HG02623 (cell line): Measurements from ENCODE around the gene FGD5.
"Not testable (repeated sequence)": the region's sequence is repeated elsewhere in the genome, so short reads cannot be mapped to it uniquely, and the experiment has no call there.

Source experiments
- ATAC-seq: cut with Tn5 transposase; IDR thresholded peaks from one replicate; pipeline ENCODE4 v1.9.1; 2021; ENCODE audit warnings: moderate library complexity; ENCODE audit not compliant: unreplicated experiment

Gene FGD5

DNA sequence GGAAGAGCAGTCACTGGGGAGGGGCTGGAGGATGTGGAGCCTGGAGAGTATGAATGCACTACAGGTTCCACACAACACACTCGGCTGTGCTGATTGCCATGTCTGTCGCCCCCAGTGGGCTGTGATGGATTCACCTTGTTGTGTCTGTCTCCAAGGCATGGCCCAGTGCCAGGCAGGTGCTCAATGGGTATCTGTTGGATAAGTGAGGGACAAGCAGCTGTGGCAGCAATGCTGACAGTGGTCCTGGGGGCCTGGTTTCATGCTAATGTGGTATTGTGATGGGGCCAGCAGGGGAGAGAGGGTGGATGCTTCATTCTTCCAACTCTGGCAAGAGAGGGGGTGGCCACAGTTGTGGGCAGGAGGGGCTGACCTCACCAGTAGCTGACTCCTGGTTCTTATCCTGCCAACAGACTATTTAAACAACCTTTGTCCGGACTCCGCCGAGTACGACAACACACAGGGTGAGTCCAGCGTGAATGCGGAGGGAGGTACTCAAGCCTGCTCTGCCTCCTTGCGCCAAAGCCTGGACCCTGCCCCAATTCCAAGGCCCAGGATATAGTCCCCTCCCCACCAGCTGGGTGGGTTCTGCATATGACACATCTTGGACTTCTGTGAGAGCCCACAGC, 81.3 kb downstream of the FGD5 start:
- no peak for ATAC-seq

DNA sequence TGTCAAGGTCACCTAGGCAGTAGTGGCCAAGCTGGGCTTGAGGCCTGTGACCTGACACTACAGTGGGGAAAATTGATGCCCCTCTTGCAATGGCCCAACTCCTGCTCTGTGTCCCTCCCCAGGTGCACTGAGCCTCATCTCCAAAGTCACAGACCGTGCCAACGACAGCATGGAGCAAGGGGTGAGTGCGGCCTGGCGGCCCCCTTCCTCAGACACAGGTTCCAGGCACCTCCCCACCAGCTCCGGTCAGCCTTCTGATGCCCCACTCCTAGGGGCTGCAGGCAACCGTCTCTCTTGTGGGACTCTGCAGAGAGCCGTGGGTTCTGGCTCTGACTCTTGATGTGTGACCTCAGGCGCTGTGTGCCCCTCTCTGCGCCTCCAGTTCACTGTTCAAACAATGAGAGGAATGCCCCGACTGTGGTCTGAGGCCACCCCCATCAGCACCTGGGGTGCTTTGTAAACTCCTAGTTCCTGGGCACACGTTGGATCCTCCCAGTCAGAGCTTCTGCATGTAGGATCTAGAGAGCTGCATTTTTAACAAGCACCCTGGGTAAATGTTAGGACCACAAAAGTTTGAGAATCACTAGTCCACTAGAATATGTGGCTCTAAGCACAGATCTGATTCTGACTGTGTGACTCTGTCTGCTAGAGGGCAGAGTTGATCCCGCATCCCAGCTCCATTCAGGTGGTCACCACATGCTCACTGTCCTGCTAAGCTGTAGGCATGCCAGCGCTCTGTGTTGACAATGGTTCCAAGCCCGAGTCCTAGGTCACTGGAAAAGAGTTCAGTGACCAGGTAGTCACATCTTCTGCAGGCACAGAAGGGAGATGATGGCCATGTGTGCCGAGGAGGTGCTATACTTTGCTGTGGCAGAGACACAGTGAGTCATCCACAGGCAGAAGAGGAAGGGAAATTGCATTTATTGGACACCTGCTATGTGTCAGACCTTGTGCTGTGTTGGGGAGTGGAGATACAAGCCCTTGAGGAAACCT, 82.4 kb downstream of the FGD5 start:
- ATAC-seq, result no peak

DNA sequence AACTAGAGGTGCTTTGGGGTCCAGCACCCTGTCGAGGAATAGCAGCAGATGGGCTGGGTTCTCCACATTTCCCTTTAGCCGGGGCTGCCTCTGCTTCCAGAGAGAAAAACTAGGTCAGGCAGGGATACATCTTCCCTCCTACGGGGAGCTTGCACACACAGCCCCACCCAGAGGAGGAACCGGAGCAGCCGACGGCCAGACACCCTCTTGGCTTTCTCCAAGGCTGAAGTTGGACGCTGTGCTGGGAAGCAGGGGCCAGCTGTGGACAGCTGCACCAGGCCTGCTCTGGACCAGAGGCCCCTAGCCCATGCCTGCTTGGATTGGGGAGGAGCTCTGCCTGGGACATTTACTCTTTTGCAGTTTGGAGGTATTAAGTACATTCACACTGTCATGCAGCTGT, 84.0 kb downstream of the FGD5 start:
- no peak for ATAC-seq

DNA sequence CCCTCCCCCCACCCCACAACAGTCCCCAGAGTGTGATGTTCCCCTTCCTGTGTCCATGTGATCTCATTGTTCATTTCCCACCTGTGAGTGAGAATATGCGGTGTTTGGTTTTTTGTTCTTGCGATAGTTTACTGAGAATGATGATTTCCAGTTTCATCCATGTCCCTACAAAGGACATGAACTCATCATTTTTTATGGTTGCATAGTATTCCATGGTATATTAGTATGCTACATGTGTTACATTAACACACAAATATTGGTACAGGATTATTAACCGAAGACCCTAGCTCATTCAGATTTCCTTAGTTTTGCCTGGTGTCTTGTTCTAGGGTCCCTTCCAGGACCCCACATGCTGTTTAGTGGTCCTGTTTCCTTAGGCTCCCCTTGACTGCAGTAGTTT, 84.7 kb downstream of the FGD5 start:
- not testable (repeated sequence) for ATAC-seq

DNA sequence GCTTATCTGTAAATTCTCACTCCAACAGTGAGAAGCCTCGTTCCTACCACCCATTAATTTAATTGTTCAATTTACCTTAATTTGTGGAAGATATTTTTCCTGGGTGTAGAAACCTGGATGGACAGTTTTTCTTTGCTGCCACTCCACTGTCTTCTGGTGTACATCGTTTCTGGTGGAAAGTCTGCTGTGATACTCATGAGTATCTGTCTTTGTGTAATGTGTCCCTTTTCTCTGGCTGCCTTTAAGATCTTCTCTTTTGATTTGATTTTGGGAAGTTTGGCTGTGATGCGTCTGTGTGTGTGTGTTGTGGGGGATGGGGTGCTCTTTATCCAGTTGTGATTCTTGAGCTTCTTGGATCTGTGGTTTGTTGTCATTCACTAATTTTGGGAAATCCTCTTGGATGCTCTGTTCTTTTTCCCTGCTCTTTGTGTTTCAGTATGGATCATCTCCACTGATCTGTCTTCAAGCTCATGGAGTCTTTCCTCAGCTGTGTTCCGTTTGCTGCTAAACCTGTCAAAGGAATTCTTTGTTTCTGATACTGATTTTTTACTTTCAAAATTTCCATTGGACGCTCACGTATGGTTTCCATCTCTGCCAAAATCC, 86.4 kb downstream of the FGD5 start:
- ATAC-seq, result no peak

DNA sequence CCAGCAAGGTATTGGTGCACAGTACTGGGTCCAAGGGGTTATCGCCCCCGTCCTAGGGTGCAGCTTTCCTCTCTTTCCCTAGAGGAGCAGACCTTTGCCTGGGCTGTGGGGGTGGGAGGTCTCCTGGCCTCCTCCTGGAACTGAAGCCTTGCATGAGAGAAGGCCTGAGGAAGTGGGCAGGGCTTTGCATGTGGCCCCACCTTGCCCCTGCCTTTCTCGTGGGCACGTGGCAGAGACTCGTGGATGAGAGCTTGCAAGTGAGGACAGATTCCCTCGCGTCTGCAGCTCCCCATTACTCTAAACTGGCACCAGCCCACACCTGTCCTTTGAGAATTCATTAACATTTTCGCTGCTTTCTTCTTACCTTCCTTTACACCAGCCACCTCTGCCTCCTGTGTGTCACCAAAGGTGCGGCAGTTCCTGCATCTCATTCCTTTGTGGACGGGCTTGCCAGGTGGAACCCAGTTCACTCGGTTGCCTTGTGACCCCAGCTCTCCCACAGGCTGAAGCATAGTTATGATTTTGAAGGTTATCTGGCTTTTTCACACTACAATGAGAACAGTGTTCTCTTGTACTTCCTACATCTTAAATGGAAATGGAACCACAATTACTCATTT, 87.7 kb downstream of the FGD5 start:
- ATAC-seq, result no peak

DNA sequence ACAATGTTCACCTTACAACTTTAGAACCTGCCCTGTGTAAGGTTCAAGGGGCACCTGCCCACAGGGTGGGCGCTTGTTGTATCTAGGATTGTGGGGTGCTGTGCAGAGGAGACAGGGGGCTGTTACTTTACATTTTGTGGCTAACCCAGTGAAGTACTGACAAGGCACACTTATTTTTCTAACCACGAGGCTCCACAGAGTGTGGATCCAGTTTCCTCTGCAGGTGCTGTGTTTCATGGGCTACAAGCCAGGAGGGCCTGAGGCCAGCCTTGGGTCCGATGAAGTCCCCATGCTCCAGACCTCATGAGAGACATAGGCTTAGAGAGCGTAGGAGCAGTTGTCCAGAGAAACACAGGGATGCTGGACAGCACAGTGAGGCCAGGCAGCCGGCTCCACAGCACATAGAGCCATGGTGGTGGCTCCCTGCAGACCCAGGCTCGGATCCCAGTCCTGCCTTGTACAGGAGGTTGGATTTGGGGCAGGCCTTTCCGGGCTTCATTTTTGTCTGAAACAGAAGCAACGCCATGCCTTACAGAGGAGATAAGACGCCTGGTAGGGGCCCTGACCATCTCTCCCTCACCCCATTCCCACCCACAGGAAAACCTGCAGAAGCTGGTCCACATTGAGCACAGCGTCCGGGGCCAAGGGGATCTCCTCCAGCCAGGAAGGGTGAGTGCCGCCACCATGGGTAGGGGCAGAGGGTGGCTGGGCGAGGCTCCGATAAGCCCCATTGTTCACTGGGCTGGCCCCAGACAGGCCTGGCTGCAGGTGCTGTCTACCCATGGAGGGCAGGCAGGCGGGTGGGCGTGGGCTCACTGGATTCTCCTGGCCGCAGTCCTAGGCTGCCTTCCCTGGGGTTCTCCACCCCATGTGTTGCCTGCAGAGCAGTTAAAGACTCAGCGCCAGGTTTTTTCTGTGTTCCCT, 88.5 kb downstream of the FGD5 start:
- no peak for ATAC-seq

DNA sequence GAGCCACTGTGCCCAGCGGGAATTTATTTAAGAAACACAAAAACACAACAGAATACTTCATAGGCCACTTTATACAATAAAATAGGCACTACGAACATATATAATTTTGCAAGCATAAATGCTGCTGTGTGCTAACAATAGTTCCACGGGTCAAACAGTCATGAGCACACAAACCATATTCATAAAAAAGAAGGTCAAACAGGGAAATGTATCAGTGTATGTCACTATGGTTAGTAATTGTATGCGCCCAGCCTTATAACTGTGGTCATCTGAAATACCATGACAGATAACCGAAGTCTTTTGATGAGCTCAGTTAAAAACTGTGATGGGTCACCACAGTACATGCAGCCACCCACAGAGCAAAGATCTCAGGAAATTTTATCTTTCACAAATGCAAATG, 90.5 kb downstream of the FGD5 start:
- no peak for ATAC-seq

DNA sequence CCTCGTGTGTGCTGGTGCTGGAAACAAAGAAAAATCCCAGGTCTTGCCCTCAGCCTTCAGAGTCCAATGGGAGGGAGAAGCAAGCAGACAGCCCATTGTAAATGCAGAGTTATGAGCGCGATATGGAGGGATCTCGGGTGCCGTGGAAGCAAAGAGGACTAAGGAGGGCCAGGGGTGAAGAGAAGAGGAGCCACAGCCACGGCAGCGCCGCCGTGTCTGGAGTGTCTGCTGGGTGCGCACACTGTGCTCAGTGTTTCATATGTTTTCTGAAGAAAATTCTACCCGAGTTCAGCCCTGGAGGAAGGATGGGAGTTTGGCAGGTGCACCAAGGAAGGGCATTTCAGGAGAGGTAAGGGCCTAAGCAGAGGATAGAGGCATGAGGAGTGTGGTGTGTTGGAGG, 92.9 kb downstream of the FGD5 start:
- ATAC-seq, result no peak

DNA sequence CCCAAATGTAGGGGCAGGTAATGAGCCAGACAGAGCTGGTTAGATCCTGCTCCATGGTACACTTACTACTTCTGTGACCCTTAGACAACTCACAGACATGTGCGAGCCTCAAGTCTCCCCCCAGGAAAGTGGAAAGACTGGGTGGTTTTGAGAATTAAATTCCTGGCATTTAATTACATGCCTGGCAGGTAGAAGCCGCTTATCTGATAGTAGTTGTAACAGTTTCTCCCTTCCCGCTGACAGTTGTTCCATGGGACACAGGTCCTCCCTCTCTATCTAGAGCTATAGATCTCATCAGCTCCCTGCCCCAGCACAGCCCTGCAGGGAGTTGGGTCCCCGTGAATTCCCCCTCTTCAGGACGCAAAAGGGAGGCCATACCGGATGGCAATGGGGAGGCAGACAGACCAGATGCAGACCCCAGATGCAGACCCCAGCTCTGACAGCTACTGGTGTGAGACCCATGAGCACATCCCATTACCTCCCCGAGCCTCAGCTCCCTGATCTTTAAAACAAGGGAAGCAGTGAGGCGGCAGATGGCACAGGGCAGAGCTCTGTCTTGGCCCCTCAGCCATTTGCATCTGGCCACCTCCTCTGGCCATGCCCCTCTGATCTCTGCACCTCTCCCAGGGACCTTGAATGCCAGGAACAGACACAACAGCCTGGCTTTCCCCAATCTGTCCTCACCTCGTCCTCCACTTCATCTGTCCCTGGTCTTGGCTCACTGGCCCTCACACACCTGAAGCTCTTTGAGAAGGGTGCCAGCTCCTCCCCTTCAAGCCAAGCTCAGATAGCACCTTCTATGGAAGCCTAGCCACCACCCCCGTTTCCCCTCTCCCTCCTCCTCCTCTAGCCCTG, 94.5 kb downstream of the FGD5 start:
- ATAC-seq, result no peak

DNA sequence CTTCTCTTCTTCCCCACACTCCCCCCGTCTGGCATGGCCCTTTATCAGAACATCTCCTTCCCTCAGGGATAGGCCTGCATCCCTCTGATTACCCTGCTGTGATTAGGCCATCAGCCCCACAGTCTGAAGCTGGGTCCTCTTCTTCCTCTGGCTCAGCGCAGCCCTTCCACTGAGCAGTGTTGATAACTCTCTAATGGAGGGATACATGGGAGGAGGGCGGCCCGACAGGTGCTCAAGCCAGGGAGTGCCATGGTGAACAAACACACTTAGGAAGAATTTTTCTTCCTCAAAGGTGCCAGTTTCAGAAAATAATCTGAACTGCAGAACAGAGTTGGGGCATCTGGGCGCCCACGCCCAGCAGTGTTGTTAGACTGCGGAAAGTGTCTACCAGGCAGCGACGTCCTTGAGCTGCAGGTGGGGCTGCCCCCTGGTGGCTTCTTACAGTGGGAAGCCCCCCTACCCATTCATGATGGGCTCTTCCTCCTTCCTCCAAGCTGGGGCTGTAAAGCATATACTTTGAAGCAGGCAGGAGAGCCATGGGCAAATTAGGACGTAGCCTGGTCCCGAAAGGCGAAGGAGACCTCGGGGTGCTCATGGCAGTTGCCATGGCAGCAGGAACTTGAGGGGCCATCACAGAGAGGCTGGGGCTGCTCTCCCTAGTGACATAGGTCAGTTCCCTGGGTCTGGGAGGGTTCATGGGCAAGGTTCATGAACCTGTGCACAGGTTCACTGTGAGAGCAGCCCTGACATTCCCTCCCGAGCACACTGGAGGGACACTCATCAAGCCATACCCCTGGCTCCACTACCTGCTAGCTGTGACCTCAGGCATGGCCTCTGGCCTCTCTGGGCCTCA, 95.4 kb downstream of the FGD5 start:
- no peak for ATAC-seq

DNA sequence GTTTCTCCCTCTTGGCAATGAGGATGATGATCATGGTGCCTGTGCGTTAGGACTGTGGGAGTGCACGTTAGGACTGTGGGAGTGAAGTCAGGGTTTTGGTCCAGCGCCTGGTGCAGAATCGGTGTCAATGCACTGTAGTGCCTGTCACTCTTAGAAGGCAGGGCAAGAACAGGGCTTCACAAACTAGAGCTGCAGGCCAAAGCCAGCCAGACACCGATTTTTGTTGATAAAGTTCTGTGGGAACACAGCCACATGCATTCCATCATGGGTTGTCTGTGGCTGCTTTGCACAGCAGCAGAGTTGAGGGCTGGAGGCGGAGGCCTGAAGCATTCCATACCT, 96.0 kb downstream of the FGD5 start:
- no peak for ATAC-seq

DNA sequence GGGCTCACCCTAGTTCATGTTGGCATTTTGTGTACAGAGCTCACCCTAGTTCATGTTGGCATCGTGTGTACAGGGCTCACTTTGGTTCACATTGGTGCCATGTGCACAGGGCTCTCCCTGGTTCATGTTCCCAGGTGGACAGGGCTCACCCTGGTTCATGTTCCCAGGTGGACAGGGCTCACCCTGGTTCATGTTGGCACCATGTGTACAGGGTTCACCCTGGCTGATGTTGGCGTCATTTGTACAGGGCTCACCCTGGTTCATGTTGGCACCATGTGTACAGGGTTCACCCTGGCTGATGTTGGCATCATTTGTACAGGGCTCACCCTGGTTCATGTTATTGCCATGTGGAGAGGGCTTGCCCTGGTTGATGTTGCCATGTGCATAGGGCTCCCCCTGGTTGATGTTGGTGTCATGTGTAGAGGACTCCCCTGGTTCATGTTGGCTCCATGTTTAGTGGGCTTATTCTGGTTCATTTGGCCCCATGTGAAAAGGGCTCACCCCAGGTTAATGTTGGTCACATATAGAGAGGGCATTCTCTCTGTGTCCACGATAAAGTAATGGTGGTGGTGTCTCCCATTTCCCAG, 97.0 kb downstream of the FGD5 start:
- no peak for ATAC-seq

DNA sequence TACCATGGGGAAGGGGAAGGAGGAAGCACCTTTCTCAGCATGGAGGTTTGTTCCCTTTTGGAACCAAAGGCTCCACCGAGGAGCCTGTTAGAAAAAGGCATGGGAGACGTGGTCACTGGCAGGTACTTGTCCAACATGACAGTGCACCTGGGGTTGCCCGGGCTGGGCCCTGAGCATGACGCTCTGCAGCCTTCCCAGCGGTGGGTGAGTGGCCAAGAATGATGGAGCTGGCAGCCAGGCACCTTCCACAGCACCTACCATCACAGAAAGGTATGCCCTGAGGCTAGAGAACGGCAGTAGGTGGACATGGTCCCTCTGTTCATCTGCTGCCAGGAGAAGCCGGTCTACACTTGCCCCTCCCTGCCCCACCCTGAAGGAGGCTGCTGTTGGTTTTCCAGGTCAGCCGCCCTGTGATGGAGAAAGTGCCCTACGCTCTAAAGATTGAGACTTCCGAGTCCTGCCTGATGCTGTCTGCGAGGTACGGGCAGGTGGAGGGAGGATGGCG, 99.6 kb downstream of the FGD5 start:
- no peak for ATAC-seq

DNA sequence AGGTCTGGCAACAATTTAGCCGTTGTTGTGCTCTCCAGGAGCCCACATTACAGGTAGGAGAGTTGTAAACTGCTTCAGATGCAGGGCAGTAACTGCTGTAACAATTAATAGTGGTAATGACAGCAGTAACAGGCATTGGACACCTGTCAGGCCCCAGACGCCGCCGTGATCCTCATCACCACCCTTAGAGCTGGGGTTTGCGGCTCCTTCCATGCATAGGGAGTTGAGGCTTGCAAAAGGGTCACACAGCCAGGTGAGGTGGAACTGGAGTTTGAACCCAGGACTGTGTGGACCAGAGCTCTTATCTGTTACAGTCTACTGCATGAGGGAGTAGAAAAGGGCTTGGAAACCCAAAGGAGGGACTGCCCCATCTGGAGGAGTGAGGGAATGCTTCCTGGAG, 101.8 kb downstream of the FGD5 start:
- ATAC-seq, result no peak

DNA sequence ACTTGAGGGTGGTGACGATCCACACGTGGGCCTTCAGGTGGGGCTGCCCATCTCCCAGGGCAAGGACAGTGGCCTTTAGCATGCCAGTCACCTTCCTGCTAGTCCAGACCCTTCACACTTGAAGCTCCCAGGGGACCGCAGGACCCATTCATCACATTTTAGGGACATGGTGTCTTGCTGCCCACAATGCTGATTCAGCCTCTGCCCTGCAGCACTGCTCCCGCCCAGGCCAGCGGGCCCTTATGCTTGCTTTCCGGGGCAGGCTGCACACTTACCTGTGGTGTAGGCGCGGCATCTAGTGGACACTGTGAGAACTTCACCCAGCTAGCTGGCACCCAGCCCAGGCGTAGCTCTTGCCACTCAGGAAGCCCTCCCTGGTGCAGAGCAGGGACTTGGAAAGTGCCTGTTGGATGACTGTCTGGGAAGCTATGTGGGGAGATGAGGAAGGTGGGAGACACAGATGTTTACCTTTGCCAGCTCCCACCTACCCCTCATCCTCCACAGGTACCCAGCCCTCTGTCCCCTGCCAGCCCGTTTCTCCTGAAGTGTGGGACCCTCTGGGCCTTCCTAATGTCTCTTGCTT, 102.4 kb downstream of the FGD5 start:
- ATAC-seq, result peak; percentile 74

DNA sequence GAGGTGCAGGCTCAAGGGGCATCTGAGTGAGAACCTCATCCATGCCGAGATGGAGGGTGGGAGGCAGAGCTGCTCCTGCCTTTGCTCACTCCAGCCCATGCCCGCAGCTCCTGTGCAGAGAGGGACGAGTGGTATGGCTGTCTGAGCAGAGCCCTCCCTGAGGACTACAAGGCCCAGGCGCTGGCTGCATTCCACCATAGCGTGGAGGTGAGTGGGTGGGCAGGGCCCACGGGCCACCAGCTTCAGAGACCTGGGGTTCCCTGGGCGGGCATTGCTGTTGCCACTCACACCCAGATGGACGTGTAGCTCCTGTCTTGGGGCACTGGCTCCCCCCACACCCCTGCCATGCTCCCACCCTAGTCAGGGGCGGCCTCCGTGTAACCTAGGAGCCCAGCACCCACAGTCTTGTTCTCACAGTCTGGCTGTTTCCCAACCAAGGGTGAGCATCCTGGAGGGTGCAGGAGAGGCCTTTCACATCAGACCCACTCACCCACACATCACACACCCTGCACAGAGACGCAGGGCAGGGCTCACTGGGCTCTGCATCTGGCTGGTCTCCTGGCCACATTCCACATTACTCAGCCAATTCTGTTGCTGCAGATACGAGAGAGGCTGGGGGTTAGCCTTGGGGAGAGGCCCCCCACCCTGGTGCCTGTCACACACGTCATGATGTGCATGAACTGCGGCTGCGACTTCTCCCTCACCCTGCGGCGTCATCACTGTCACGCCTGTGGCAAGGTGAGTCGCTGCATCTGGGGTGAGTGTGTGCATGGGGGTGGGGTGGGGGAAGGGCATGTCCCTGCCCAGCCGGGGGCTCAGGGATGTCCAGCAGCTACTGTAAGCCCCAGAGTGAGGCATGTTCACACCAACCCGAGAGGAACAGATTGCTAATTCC, 103.3 kb downstream of the FGD5 start:
- no peak for ATAC-seq
